EH (cell line): ENCODE results near the gene DUSP3.

ENCODE experiments used
- DNase-seq: peaks from one replicate; pipeline ENCODE4 v3.0.0-alpha.2; 2015; ENCODE audit warnings: low read depth

Gene DUSP3

DNA sequence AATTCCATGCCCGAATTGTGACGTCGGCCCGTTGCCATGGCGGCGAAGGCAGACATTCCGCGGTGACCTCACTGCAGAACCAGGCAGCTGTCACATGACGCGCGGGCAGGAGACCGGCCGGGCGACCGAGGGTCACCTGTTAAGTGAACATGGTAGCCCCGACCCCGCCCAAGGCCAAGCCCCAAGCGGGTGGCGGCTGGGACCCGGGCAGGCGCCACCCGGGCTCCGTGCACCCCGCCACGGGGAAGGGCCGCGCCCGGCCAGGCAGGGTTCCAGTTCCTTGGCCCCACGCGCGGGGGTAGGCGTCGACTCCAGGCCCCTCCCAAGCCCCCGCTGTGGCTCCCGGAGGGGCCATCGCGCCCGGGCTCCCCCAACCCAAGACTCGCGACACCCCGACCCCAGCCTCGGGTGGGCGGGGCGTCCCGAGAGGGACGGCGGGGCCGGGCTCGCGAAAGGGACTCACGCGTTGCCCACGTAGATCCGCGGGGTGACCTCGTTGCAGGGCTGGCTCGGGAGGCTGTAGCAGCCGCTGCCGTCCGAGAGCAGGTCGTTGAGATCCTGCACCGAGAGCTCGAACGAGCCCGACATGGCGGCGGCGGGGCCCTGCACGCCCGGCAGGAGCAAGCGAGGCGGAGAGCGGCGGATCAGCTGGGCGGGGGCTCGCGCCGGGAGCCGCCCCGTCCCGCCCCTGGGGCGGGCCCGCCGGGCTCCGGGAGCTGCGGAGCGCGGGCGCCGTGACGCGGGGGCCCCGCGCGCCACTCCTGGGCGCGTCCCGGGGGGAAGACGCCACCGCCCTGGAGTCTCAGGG lies at the start of gene DUSP3:
DUSP3 (minus strand) TSS at position 641 of the 808 bp plus-strand sequence; CDS start at position 588, 53 bp downstream.
- peak; percentile 94 for DNase-seq

DNA sequence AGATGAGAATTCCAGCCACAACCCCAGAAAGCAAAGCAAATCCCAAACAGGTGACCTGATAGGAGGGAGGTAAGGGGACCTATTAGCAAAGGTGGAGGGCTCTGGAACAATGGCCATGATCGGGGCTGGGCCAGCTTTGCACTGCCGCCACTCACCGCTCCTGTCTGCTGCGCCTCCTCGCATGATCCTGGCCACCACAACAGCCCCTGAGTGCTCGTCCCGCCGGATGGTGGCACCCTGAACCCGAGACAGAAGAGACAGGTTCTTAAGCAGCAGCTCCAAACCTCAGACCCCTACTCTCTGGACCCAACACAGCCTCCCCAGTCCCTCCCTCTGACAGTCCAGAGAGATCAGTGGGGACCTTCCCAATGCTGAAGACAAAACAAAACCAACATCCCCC lies 48.8 kb upstream of the DUSP3 start:
- DNase-seq: no peak

DNA sequence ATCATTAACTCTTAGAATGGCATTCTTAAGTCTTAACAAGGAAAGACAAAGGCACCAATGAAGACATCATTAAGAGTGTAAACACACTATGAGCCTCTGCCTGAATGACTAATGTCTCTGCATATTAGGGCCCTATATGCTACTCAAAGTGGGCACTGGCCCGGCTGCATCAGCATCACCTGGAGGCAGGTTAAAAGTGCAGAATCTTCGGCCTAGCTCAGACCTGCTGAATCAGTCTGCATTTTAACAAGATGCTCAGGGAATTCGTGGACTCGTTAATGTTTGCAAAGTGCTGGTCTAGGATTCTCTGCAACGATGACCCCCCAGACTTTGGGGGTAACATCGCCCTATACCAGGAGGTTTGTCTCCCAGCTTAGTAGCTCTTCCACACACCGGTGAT lies 47.4 kb upstream of the DUSP3 start:
- no peak for DNase-seq

DNA sequence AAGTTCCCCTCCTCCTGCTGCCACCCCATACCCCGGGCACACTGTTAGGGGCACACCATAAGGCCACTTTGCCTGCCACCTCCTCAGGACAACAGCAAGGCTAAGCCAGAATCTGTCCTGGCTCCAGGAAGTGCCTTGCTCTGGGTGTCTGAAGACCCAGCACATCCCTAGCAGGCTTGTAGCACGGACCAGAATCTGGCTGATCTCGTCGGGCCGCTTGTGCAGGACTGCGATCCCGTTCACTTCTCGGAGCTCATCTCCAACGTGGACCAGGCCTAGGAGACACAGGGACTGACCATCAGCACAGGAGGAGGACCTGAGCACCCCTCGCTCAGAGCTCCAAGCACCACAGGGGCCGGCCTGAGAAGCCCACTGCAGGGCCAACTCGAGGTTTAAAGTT lies 46.8 kb upstream of the DUSP3 start:
- DNase-seq: no peak

DNA sequence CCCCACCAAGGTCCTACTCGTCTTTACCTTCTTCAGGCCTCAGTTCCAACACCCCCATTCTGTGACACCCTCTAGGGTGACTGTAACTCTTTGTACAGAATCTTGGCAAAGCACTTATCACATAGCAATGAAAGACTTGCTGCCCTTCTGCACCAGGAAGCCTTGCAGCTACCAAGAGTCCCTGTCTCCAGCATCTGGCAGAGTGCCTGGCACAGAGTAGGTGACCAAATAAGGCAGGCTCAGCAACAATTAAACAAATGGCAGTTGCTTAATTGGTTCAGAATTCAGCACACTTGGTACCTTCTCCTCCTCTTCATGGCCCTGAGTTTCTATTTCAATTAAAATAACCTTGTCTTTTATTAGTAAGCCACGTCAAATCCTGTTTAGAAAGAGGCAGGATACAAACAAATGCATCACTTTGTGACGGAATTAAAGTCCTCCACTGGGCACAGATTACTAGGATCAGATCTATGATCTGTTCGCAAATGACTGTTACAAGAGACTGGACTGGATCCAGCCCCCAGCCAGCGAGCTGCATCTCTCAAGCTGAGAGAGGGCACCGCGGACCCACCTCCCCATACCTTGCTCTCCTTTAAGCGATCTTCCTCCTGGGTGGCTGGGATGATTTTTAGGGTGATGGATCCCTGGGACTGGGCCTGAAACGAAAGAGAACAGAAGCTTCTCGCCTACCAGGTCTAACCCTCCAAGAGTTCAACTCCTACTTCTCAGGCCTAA lies 44.7 kb upstream of the DUSP3 start:
- DNase-seq: peak; percentile 41

DNA sequence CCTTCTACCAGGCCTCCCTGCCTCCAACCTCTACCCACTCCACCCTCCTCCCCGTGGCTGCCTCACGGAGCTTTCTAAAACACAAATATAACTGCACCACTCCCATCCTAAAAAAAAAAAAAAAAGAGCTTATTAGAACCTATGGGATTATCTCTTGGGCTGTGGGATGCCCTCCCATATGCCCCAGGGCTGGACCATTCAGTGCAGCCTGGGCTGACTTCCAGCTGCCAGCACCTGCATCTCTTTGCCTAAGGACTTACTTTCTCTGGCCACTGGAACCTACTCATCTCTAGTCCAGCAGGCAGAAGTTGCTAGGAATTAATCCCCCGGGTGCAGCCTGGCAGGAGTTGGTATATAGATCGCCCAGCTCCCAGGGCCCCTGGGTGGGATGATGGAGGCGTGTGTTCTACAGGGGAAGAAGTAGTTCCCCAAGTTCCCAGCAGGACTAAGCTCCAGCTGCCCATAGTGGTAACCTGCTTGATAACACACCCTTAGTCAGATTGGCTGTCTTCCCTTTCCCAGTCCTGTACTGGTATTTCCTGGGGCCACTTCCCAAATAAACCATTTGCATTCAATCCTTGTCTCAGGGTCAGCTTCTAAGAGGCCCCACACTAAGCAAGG lies 43.9 kb upstream of the DUSP3 start:
- DNase-seq: no peak

DNA sequence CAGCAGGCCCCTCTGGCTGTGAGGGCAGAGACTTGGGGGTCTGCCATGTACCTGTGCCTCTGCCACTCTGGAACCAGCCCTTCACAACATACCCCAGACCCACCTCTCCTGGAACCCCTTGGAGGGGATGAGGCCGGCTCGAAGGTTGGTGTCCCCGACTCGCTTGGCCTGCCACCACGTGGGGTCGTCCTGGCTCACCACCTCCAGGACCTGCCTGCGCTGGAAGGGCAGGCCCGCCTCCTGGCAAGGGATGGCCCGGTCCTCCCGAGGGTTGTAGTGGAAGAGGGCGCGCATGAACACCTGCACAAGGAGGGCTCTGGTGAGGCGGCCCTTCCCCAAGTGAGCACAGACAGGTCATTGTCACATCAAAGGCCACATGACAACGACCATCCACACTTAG lies 42.0 kb upstream of the DUSP3 start:
- no peak for DNase-seq

DNA sequence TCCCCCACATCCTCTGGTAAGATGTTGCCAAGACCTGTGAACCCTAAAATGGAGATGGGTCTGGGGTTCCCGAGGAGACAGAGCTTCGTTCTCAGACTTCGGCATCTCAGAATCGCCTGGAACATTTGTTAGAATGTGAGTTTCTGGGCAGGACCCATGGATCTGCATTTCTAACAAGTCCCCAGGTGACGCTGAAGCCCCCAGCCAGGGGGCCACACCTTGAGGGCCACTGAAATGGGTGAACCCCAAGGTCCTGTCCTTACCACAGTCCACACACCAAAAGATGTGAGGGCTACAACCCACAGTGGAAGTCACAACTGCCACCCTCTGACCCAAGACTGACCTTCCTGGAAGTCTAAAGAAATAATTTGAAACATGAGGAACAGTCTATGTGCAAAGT lies 40.2 kb upstream of the DUSP3 start:
- no peak for DNase-seq

DNA sequence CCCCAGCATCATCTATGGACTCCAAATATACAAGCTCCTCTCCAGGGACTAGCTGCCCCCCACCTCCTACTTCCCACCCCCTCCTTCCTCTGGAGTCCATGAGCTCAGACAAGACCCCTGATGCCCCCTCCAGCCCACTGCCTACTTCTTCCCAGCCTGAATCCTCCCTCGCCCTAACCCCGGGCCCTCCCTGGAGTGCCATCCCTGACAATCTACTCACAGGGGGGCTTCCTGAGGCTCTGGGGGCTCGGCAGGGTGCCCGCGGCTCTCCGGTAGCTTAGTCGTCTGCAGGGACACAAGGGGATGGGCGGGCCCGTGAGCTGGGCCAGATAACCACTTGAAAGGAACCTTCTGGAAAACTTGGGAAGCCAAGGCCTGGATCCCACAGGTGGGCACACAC lies 39.0 kb upstream of the DUSP3 start:
- DNase-seq: no peak

DNA sequence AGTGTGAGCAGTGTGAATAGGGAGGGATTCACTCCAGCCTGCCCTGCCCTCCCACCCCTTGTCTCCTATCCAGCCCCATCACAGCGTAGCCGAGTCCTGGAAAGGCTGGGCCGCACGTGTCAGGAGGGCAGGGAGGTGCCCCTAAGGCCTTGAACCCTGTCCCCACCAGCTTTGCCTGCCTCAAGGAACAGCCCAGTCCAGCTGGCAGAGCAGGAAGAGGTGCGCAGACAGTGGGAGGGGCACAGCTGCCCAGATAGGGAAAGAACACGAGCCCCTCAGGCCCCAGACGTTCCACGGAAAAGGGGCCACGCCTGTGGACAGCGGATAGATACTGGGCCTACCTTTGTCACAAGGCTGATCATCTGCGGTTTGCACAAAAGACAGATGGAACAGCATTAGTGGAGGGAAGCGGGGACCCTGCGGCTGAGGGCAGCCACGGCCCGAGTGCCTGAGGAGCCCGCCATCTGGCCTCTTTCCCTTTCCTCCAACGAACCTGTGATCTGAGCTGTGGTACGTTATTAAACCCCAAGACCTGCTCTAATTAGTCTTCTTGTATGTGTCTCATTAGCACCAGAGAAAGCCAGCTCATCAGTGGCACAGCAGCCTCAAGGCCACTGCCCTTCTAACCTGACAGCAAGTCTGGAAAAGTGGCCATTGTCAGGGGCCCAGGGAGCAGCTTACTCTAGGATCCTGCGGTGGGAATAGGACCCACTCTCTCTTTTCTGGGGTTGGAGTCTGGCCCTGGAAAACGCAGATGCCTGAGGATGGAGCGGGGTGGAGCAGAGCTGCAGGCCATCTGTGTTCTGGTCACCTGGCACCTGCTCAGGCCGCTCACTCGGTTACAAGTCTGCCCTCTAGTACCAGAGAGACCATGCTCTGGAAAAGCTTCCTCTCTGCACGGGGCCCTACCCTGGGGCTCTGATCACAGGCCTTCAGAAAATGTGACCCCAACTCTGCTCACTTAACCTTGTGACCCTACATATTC lies 37.9 kb upstream of the DUSP3 start:
- DNase-seq: no peak

DNA sequence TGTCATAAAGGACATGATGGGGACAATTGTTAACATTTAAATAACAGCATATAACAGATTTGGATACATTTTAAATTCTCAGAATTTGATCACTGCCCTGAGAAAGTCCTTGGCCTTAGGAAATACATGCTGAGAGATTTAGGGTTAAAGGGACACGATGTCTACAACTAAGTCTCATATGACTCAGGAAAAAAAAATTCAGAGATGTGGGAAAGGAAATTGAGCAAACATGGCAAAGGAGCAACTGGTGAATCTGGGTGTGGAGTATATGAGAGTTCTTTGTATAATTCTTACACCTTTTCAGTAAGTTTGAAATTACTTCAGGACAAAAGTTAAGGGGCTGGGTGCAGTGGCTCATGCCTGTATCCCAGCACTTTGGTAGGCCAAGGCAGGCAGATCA lies 35.9 kb upstream of the DUSP3 start:
- peak; percentile 88 for DNase-seq

DNA sequence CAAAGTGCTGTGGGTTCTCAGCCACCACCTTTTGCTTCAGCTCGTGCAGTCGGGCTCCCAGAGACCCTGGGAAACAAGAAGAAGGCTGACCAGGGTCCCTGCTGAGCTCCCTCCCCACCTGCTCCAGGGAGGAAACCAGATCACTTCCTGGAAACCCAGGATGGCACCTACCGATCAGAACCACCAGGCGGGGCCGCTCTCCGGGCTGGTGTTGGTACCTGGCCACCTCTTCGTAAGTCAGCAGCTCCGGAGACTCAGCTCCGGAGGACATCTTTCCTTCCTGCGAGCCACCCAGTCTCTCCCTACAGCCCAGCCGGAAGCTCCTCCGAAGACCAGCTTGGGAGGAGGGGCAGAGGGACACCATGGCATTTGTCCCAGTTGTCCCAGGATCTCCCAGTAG lies 35.2 kb upstream of the DUSP3 start:
- no peak for DNase-seq

DNA sequence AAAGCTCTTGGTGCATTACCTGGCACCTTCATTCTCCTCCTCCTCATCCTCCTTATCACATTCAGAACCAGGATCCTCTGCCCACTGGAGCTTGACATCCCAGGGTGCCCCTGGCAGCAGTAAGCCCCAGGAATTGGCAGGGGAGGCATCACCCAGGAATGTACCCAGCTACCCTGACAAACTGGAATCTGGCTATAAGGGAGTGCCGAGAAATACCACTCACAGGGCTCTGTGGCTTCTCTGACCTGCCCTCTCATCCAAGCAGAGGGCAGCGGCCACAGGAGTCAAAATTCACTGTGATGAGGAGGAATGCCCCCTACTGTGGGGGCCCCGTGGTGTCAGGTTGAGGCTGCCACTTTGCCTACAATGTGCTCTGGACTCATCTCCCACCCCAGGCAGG lies 34.6 kb upstream of the DUSP3 start:
- DNase-seq: no peak

DNA sequence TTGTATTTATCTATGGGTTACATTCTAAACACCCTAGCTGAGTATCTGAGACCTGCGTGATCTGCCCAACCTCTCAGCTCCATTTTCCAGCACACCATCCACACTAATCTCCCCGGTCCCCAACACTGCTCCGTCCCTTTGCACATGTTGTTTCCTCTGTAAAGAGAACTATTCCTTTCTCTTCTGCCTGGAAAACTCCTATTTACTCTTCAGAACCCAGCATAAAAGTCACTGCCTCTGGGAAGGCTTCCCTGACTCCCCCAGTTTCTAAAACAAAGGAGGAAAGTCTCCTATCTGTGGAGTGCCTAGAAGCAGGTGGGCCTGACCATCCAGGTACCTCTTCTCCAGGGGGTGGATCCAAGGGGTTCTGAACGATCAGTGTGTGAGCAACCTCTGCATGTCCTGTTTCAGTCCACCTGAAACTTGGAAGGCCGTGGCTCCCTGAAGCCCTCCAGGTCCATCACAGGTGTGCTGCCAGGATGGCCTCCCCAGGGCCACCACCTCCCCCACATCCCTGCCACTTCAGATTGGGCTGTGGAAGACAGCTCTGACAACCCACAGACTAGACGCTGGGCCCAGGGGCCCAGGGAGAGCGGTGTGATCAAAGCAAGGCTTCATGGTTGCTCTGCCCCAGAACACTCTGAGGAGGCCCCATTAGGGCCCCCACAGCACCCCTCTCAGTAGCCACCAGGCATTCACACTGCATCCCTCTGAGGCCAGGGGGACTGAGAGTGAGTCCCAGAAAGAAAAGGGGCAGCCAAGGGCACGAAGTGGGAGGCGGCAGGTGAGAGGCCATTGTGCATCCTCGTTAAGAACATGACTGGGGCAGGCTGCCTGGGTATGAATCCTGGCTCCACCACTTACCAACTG lies 33.9 kb upstream of the DUSP3 start:
- no peak for DNase-seq

DNA sequence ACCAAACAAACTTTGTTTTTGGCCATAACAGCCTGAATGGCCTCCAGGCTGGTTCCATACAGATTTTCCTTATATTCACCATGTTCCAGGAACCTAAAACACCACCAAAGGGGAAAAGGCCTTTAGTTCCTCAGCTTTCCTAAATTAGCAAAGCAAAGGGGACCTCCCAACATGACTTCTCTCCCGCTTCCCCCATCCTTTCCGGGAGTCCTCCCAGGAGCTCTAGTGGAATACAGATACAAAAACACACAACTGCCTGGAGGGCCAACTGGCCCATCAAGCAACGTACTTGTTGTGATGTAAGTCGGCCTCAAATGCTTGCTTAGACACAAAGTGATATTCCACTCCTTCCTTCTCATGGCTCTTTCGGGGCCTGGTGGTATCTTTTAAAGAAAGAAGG lies 32.0 kb upstream of the DUSP3 start:
- DNase-seq: no peak

DNA sequence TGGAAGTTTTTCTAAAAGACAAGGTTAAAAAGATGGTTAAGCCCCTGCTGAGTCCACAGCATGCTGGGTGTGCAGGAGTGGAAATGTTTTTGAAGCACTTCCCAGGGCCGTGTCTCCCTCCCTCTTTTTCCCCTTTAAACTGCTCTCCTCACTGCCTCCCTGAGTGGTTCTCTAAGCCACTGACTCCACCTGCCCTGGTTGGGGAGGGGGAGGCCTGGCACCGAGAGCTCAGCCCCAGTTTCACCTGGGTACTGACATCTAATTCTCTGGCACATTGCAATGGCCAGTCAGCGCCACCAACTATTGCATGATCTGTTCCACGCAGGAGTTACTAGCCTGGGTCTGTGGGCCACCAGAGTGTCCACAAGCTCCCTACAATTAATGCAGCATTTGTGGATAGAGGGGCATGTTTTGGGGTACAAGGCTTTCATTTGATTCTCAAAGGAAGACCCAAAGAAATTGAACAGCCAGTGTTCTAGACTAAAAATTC lies 31.5 kb upstream of the DUSP3 start:
- no peak for DNase-seq

DNA sequence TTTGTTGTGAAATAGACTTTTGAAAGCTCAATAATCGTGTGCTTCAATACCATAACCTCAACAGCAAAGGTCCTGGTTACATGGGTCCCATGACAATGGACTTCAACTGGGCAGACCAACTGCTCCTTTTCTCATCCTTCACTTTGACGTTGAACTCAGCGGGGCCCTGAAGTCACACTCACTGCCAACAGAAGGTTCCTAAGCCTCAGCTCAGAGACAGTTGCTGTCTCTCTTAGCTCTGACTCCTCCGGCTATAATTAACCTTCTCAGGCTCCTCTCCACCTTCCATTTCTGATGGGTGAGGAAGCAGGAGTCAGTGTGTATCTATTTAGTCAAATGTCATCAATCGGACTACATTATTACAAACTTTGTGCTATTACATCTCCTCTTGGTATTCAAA lies 30.3 kb upstream of the DUSP3 start:
- no peak for DNase-seq

DNA sequence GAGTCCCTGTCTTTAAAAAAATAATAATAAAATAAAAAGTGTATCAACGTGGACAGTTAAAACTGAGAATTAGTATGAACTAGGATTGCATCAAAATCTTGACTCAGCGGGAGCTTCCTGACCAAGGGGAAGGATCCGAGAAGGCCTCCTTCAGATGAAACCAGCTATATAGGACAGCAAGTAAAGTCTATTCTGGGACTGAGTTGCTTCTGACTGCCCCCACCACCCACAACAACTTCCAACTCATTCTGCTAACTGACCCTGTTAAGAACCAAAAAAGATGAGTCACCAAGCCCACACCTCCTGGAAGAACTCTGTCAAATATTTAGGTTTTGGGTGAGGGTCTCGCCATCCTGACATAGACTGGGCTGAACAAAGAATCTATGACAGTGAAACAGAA lies 29.3 kb upstream of the DUSP3 start:
- DNase-seq: no peak

DNA sequence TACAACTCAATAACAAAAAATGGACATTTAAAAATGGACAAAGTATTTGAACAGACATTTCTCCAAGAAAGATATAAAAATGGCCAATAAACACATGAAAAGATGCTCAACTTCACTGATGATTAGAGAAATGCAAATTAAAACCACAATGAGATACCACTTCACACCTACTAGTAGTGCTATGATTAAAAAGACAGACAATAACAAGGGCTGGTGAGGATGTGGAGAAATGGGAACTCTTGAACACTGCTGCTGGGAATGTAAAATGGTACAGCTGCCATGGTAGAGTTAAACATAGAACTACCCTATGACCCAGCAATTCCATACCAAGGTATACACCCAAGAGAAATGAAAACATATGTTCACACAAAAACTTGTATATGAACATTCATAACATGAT lies 26.3 kb upstream of the DUSP3 start:
- no peak for DNase-seq

DNA sequence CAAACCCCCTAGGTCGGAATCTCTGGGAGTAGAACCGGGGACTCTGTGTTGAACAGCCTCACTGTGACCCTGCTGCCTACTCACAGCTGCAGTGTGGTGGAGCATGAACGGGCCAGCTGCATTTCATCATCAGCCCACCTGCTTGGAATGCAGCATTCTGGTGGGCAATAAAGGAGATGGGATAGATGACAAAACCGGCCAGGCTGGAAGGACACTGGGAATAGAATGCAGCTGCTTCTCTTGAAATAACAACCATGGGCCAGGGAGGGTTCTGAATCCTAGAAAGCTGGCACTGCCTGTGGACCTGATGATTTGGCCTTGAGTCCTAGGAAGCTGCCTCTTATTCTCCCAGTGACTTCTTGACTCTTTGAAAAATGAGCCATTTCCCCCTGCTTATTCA lies 25.0 kb upstream of the DUSP3 start:
- DNase-seq: peak; percentile 13

DNA sequence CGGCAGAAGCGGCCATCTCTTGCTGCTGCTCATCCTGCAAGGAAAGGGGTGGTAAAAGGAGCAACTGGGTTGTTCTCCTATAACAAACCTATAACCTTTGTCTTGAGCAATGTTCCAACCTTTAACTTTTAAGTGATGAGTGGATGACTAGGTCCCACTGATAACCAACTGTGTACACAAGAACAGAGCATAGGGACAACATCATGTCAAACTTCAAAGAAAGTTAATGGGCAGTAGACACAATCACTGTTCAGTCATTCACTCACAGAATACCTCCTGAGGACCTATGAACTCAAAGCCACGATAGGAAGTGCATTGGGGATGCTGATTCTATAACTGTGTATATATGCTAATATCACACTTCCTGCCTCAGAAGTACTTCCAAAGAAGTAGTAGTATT lies 23.1 kb upstream of the DUSP3 start:
- no peak for DNase-seq
